HL-60 (cell line): Measurements from ENCODE around the gene SMAD6.

Source experiments
- DNase-seq, 2 experiments: peaks; one replicate each; pipeline ENCODE4 v3.0.0-alpha.2; 2010 to 2020; ENCODE audit warnings: low read depth in 1 of 2, low spot score in 1 of 2
- H3K27ac ChIP-seq: fragments of 250-450 bp; sonication (Bioruptor Pico); replicated peaks from 2 replicates; pipeline ENCODE4 v1.5.1; 2020; ENCODE audit warnings: mild to moderate bottlenecking, moderate library complexity
- H3K27me3 ChIP-seq: fragments of 250-450 bp; sonication (Bioruptor Pico); 2 replicates; pipeline ENCODE4 v1.5.1; 2021; ENCODE audit warnings: mild to moderate bottlenecking, moderate library complexity; ENCODE audit not compliant: insufficient read depth, poor library complexity, severe bottlenecking
- H3K4me3 ChIP-seq: replicated peaks from 2 replicates; pipeline ENCODE4 v1.5.1; 2011; ENCODE audit warnings: mild to moderate bottlenecking, control low read depth, low read length; ENCODE audit not compliant: insufficient read depth
- GABPA ChIP-seq: IDR thresholded peaks from 2 replicates; pipeline ENCODE4 v1.6.1; 2012; ENCODE audit warnings: low read depth
- POLR2AphosphoS5 ChIP-seq: IDR thresholded peaks from 2 replicates; pipeline ENCODE4 v1.6.1; 2012; ENCODE audit warnings: low read depth
- SPI1 ChIP-seq: IDR thresholded peaks from 2 replicates; pipeline ENCODE4 v1.6.1; 2012; ENCODE audit warnings: low read depth, mild to moderate bottlenecking, borderline replicate concordance
- TF ChIP-seq, protein P1 (sequence below): IDR thresholded peaks from one replicate; pipeline ENCODE4 v1.5.1; 2011; ENCODE audit warnings: low read length, control low read depth, inconsistent platforms; ENCODE audit not compliant: insufficient read depth
- TF ChIP-seq, protein P2 (sequence below): IDR thresholded peaks from 2 replicates; pipeline ENCODE4 v1.6.1; 2012; ENCODE audit warnings: low read depth; ENCODE audit not compliant: insufficient replicate concordance

SMAD6 gene

GRCh38 chr15:66658044-66658443 is 44.0 kb upstream of the SMAD6 start:
- Histone ChIP-seq H3K27ac (no peak overlapping the region), H3K4me3 (no peak overlapping the region), H3K27me3 (peaks cover 5% of the 10 kb centered on the region)
- TF ChIP-seq, protein P1, sequence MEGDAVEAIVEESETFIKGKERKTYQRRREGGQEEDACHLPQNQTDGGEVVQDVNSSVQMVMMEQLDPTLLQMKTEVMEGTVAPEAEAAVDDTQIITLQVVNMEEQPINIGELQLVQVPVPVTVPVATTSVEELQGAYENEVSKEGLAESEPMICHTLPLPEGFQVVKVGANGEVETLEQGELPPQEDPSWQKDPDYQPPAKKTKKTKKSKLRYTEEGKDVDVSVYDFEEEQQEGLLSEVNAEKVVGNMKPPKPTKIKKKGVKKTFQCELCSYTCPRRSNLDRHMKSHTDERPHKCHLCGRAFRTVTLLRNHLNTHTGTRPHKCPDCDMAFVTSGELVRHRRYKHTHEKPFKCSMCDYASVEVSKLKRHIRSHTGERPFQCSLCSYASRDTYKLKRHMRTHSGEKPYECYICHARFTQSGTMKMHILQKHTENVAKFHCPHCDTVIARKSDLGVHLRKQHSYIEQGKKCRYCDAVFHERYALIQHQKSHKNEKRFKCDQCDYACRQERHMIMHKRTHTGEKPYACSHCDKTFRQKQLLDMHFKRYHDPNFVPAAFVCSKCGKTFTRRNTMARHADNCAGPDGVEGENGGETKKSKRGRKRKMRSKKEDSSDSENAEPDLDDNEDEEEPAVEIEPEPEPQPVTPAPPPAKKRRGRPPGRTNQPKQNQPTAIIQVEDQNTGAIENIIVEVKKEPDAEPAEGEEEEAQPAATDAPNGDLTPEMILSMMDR = no peak
- TF ChIP-seq SPI1 (no peak), POLR2AphosphoS5 (no peak), GABPA (no peak)
- TF ChIP-seq, protein P2, sequence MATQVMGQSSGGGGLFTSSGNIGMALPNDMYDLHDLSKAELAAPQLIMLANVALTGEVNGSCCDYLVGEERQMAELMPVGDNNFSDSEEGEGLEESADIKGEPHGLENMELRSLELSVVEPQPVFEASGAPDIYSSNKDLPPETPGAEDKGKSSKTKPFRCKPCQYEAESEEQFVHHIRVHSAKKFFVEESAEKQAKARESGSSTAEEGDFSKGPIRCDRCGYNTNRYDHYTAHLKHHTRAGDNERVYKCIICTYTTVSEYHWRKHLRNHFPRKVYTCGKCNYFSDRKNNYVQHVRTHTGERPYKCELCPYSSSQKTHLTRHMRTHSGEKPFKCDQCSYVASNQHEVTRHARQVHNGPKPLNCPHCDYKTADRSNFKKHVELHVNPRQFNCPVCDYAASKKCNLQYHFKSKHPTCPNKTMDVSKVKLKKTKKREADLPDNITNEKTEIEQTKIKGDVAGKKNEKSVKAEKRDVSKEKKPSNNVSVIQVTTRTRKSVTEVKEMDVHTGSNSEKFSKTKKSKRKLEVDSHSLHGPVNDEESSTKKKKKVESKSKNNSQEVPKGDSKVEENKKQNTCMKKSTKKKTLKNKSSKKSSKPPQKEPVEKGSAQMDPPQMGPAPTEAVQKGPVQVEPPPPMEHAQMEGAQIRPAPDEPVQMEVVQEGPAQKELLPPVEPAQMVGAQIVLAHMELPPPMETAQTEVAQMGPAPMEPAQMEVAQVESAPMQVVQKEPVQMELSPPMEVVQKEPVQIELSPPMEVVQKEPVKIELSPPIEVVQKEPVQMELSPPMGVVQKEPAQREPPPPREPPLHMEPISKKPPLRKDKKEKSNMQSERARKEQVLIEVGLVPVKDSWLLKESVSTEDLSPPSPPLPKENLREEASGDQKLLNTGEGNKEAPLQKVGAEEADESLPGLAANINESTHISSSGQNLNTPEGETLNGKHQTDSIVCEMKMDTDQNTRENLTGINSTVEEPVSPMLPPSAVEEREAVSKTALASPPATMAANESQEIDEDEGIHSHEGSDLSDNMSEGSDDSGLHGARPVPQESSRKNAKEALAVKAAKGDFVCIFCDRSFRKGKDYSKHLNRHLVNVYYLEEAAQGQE = no peak
- DNase-seq = no peak

- Histone ChIP-seq H3K27ac (no peak overlapping the region), H3K4me3 (no peak overlapping the region)
- TF ChIP-seq, protein P1 = no peak
- TF ChIP-seq GABPA (no peak), SPI1 (no peak), POLR2AphosphoS5 (no peak)
- TF ChIP-seq, protein P2 = no peak
Measured at GRCh38 chr15:66658855-66659254, 43.2 kb upstream of the SMAD6 start.

GRCh38 chr15:66659384-66659783 is 42.7 kb upstream of the SMAD6 start:
- Histone ChIP-seq H3K27me3 (peaks cover 5% of the 10 kb centered on the region), H3K27ac (no peak overlapping the region), H3K4me3 (no peak overlapping the region)
- no peak for TF ChIP-seq GABPA
- TF ChIP-seq SPI1 = no peak
- TF ChIP-seq, protein P2 = no peak
- TF ChIP-seq, protein P1 = no peak
- no peak for TF ChIP-seq POLR2AphosphoS5
- no peak for DNase-seq

More at GRCh38 chr15:66658855-66659254, 43.2 kb upstream of the SMAD6 start:
- DNase-seq = no peak
- peaks cover 5% of the 10 kb centered on the region for H3K27me3 ChIP-seq
